SK-N-SH treated with all-trans-retinoic acid at 6 μM for 48 hours (cell line): Measurements from ENCODE around the gene PPP1R14B.

Source experiments
- ISL1 ChIP-seq: fragments of 250-450 bp; sonication (Bioruptor Pico); IDR thresholded peaks from 2 replicates; pipeline ENCODE4 v2.1.2; 2022; ENCODE audit warnings: mild to moderate bottlenecking, moderate library complexity
- PPARA ChIP-seq: fragments of 250-450 bp; sonication (Bioruptor Pico); IDR thresholded peaks from 2 replicates; pipeline ENCODE4 v1.5.0; 2020; ENCODE audit warnings: mild to moderate bottlenecking, borderline replicate concordance
- TF ChIP-seq, protein P1 (sequence below): fragments of 250-450 bp; sonication (Bioruptor Pico); IDR thresholded peaks from 2 replicates; pipeline ENCODE4 v1.5.1; 2021; ENCODE audit warnings: mild to moderate bottlenecking, moderate library complexity

- no peak for TF ChIP-seq PPARA (CRISPR knock-in tag)
- no peak for TF ChIP-seq ISL1 (CRISPR knock-in tag)
- TF ChIP-seq, protein P1, sequence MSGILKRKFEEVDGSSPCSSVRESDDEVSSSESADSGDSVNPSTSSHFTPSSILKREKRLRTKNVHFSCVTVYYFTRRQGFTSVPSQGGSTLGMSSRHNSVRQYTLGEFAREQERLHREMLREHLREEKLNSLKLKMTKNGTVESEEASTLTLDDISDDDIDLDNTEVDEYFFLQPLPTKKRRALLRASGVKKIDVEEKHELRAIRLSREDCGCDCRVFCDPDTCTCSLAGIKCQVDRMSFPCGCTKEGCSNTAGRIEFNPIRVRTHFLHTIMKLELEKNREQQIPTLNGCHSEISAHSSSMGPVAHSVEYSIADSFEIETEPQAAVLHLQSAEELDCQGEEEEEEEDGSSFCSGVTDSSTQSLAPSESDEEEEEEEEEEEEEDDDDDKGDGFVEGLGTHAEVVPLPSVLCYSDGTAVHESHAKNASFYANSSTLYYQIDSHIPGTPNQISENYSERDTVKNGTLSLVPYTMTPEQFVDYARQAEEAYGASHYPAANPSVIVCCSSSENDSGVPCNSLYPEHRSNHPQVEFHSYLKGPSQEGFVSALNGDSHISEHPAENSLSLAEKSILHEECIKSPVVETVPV, result no peak
Observed at GRCh38 chr11:64258356-64258755, 11.6 kb upstream of the PPP1R14B start.
